ENCODE measurements around the gene OPRM1. TPM values are rescaled to one million over a fixed set of nuclear protein-coding genes. Genes with fewer than 3 reads are reported as not detected.
"Not testable (repeated sequence)": the region's sequence is repeated elsewhere in the genome, so short reads cannot be mapped to it uniquely, and the experiment has no call there.

OPRM1 gene
- total RNA-seq, 4 donors from 2014 or later: not detected

GRCh38 chr6:154187714-154188113 is 148.7 kb downstream of the OPRM1 start:
- Histone ChIP-seq H3K27me3 (no peaks in the 10 kb centered on the region), H3K9me3 (no peaks in the 10 kb centered on the region), H3K4me3 (no peak overlapping the region), H3K27ac (no peak overlapping the region), H3K4me1 (no peaks in the 10 kb centered on the region), H3K36me3 (no peaks in the 10 kb centered on the region)
- no peak for DNase-seq (ENCODE audit: low spot score in 2 of 2)
- TF ChIP-seq EP300 (IDR thresholded peaks at IDR 0.05) (no peak), CTCF (IDR thresholded peaks at IDR 0.05) (no peak), POLR2A (IDR thresholded peaks at IDR 0.05) (no peak), POLR2AphosphoS5 (IDR thresholded peaks at IDR 0.05) (no peak)

GRCh38 chr6:154196333-154196885 is 157.4 kb downstream of the OPRM1 start:
- no peak overlapping the region for H3K27ac ChIP-seq
- 74% methylated on average over 1 of the region's 1 CpG for WGBS
- H3K27me3 ChIP-seq: no peaks in the 10 kb centered on the region
- no peaks in the 10 kb centered on the region for H3K4me1 ChIP-seq
- DNase-seq (ENCODE audit: low spot score in 2 of 2): no peak
- no peaks in the 10 kb centered on the region for H3K9me3 ChIP-seq
- TF ChIP-seq EP300 (IDR thresholded peaks at IDR 0.05): no peak
- no peak for TF ChIP-seq POLR2A (IDR thresholded peaks at IDR 0.05)
- no peak for TF ChIP-seq POLR2AphosphoS5 (IDR thresholded peaks at IDR 0.05)
- TF ChIP-seq CTCF (IDR thresholded peaks at IDR 0.05): no peak
- no peak overlapping the region for H3K4me3 ChIP-seq
- H3K36me3 ChIP-seq: no peaks in the 10 kb centered on the region

- no peak for DNase-seq (ENCODE audit: low spot score in 2 of 2)
- Histone ChIP-seq H3K4me3 (no peak overlapping the region), H3K27ac (no peak overlapping the region), H3K36me3 (no peaks in the 10 kb centered on the region), H3K27me3 (no peaks in the 10 kb centered on the region), H3K4me1 (no peaks in the 10 kb centered on the region), H3K9me3 (no peaks in the 10 kb centered on the region)
- TF ChIP-seq EP300 (IDR thresholded peaks at IDR 0.05) (no peak), POLR2A (IDR thresholded peaks at IDR 0.05) (no peak), CTCF (IDR thresholded peaks at IDR 0.05) (no peak), POLR2AphosphoS5 (IDR thresholded peaks at IDR 0.05) (no peak)
These were observed 158.3 kb downstream of the OPRM1 start for GRCh38 chr6:154197196-154197860.

- not testable (repeated sequence) for H3K27me3 ChIP-seq; H3K27ac ChIP-seq; H3K36me3 ChIP-seq; DNase-seq (ENCODE audit: low spot score in 2 of 2); H3K4me3 ChIP-seq; H3K9me3 ChIP-seq; H3K4me1 ChIP-seq
- WGBS: 99% methylated on average over 4 of the region's 4 CpGs
These were observed 162.6 kb downstream of the OPRM1 start for GRCh38 chr6:154201688-154202087.

- H3K27ac ChIP-seq: no peak overlapping the region
- no peak for DNase-seq (ENCODE audit: low spot score in 2 of 2)
- H3K27me3 ChIP-seq: no peaks in the 10 kb centered on the region
- no peak overlapping the region for H3K4me3 ChIP-seq
- no peaks in the 10 kb centered on the region for H3K4me1 ChIP-seq
- 75% methylated on average over 3 of the region's 3 CpGs for WGBS
- no peaks in the 10 kb centered on the region for H3K36me3 ChIP-seq
- no peaks in the 10 kb centered on the region for H3K9me3 ChIP-seq
- TF ChIP-seq EP300 (IDR thresholded peaks at IDR 0.05): no peak
- no peak for TF ChIP-seq CTCF (IDR thresholded peaks at IDR 0.05)
- TF ChIP-seq POLR2A (IDR thresholded peaks at IDR 0.05): no peak
- TF ChIP-seq POLR2AphosphoS5 (IDR thresholded peaks at IDR 0.05): no peak
These were observed 163.3 kb downstream of the OPRM1 start for GRCh38 chr6:154202339-154202738.

- no peak overlapping the region for H3K27ac ChIP-seq
- no peak for DNase-seq (ENCODE audit: low spot score in 2 of 2)
- TF ChIP-seq POLR2A (IDR thresholded peaks at IDR 0.05): no peak
- no peak for TF ChIP-seq POLR2AphosphoS5 (IDR thresholded peaks at IDR 0.05)
- no peak for TF ChIP-seq CTCF (IDR thresholded peaks at IDR 0.05)
- no peak for TF ChIP-seq EP300 (IDR thresholded peaks at IDR 0.05)
- H3K9me3 ChIP-seq: no peaks in the 10 kb centered on the region
- H3K27me3 ChIP-seq: no peaks in the 10 kb centered on the region
- no peaks in the 10 kb centered on the region for H3K4me1 ChIP-seq
- 76% methylated on average over 6 of the region's 6 CpGs for WGBS
- no peaks in the 10 kb centered on the region for H3K36me3 ChIP-seq
- no peak overlapping the region for H3K4me3 ChIP-seq
These were observed 163.9 kb downstream of the OPRM1 start for GRCh38 chr6:154202958-154203357.
